NCI-H524 treated with DMSO at 0.1 percent for 48 hours (cell line): ENCODE data around the gene TRPC4.
A peak's percentile ranks its signal among the peaks of the same experiment; 100 is the strongest.
"Not testable (repeated sequence)": the region's sequence is repeated elsewhere in the genome, so short reads cannot be mapped to it uniquely, and the experiment has no call there.

Experiments
- DNase-seq: peaks from one replicate; lab custom pipeline; 2025; lab: John Stamatoyannopoulos, UW

TRPC4 gene

DNA sequence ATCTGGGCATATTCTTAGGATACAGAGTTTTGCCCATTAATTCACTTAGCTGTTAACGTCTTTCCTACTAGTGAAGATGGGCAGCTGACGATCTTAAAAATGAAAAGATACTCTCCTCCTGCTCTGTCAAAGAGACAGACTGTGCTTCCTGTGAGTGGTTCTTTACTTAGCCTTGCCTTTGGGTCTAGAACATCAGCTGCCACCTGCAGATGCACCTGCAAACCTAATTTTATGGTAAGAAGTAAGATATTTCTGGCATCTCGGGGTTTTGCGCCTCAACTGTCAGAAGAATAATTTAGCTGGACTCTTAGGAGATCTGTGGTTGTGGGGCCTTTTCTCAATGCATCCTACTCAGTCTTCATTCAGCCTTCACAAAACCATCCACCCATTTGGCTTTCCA is 36.2 kb downstream of the TRPC4 start:
- no peak for DNase-seq

- no peak for DNase-seq
Observed at GRCh38 chr13:37816276-37816675, 53.3 kb downstream of the TRPC4 start.

DNA sequence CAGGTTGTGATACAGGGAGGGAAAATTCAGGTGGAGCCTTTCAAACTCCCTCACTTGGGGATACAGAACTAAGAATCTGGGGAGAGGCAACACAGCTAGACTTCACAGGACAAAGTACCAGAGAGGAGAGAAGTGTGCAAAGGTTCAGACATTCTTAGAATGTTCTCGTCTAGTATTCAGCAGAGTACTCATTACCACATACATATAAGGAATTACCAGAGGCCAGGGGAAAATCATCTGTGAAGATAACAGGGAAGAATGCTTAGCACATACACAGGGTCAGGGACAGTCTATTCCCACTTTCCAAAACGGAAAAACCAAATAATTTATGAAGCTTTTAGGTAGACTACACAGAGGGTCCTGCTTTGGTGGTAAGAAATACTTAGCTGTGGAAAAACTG is 58.1 kb downstream of the TRPC4 start:
- DNase-seq, result no peak

DNA sequence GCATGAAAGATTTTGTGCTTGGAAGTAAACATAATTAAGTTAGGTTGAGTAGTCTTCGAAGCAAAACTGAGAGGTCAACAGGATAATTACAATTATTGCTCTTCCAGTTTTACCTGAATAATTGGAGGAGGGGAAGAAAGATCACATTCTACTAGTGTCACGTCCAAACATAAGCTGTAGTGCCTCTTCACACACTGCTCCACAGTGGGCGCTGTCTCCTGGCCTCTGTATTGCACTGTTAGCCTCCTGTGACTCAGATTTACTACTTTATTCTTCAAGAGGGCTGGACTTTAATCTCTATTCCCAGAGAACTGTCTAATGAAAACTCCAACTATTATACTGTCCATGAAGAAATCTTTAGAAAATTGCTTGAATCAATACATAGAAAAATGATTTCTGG is 62.9 kb downstream of the TRPC4 start:
- no peak for DNase-seq

DNA sequence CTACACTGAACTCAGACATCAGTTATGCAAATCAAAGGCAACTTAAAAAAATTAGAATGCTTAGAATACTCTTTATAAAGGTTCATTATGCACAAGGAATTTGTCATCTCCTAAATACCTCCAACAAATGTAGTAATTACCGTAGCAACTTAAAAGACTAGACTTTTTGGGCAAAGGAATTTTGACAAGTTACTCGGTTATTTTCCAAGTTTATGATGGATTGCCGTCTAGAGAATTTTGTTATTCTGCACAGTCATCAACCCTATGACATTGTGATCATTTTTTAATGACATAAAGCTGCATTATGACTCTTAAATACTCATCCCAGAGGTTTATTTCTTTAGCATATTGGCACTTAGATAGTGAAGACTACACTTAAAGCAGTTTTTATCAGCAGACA is 71.9 kb downstream of the TRPC4 start:
- DNase-seq, result no peak

GRCh38 chr13:37796795-37797194 is 72.8 kb downstream of the TRPC4 start:
- DNase-seq, result not testable (repeated sequence)

DNA sequence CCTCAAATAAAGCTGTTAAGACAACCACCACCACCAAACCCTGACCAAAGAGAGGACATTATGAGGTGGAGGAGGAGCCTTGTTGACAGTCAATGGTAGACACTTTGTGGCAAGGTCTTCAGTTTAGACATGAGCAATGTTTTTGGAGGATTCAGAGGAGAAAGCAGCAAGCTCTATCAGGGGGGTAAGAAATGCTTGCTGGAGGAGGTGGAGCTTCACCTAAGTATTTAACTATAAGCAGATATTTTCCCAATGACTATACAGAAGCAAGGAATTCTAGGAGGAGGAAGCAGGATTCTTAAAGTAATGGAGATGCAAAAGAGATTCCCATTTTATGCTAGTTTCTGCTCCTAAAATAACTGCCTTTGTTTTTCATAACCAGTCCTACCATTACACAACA is 74.2 kb downstream of the TRPC4 start:
- DNase-seq, result no peak

- peak; percentile 71 for DNase-seq
Observed at GRCh38 chr13:37791699-37792098, 77.9 kb downstream of the TRPC4 start.

DNA sequence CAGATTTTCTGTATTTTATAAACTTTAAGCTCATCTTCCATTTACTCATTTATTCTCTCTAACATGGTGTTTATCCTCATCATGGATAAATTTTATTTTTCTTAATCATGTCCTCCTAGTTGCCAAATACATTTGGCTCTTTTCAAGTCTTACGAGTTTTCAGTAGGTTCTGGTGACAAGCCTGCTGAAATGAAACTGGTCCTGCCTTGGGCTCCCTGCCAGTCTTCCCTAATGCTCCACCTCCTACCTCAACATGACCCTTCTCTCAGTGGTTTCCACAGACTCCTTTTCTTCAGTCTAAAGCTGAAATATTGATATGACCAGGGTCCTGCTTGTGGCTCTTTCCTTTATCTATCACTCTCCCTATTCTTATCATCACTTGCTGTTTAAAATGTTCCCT is 81.2 kb downstream of the TRPC4 start:
- DNase-seq, result no peak

- DNase-seq, result no peak
Observed at GRCh38 chr13:37777676-37778075, 91.9 kb downstream of the TRPC4 start.

- DNase-seq, result no peak
Observed at GRCh38 chr13:37775871-37776270, 93.7 kb downstream of the TRPC4 start.

GRCh38 chr13:37772644-37773043 is 96.9 kb downstream of the TRPC4 start:
- DNase-seq, result no peak

GRCh38 chr13:37769545-37769944 is 100.0 kb downstream of the TRPC4 start:
- DNase-seq, result no peak

DNA sequence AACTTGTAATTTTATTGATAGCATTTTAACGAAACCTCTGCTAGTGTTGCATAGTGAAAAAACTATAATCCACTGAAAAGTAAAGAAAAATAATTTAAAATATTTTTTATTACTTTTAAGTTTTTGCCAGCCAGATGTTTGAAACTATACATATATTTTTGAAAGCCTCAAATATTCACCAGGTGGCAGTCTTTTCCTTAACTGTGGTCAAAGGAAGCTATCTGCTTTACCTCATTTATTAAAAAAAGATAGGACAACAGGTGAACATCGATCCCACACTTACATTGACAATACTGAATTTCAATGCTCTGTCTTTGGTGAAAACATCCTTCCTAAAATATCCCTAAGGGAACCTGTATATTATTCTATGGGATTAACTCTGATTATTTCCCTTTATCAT is 100.5 kb downstream of the TRPC4 start:
- DNase-seq, result no peak

GRCh38 chr13:37766502-37766901 is 103.1 kb downstream of the TRPC4 start:
- no peak for DNase-seq

- no peak for DNase-seq
Observed at GRCh38 chr13:37755349-37755748, 114.2 kb downstream of the TRPC4 start.

- no peak for DNase-seq
Observed at GRCh38 chr13:37753776-37754175, 115.8 kb downstream of the TRPC4 start.

- DNase-seq, result no peak
Observed at GRCh38 chr13:37752146-37752545, 117.4 kb downstream of the TRPC4 start.

GRCh38 chr13:37751025-37751424 is 118.5 kb downstream of the TRPC4 start:
- DNase-seq, result no peak

DNA sequence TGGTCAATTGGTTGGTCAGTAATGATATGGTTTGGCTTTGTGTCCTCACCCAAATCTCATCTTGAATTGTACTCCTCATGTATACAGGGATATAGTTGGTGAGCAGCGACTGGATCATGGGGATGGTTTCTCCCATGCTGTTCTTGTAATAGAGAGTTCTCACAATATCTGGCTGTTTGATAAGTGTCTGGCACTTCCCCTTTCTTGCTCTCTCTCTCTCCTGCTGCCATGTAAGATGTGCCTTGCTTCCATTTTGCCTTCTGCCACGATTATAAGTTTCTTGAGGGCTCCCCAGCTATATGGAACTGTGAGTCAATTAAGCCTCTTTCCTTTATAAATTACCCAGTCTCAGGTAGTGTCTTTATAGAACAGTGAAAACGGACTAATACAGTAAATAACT is 120.7 kb downstream of the TRPC4 start:
- DNase-seq, result no peak

GRCh38 chr13:37747071-37747612 is 122.4 kb downstream of the TRPC4 start:
- DNase-seq, result no peak

DNA sequence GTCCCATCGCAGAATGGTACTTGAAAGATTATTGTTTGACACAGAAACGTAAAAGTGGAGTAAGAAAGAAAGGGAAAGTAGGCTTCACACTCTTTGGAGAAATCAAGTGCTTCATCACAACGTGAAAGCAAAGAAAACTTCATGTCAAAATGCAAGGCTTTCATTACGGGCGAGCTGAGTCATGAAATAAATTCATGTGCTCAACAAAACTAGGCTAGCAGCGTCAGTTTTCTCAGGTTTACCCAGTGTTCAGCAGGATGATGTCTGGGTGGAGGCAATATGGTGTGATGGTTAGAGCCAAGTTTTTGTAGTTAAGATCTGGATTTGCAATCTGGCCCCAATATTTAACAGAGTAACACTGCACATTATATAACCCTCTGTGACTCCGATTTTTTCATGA is 128.0 kb downstream of the TRPC4 start:
- no peak for DNase-seq

DNA sequence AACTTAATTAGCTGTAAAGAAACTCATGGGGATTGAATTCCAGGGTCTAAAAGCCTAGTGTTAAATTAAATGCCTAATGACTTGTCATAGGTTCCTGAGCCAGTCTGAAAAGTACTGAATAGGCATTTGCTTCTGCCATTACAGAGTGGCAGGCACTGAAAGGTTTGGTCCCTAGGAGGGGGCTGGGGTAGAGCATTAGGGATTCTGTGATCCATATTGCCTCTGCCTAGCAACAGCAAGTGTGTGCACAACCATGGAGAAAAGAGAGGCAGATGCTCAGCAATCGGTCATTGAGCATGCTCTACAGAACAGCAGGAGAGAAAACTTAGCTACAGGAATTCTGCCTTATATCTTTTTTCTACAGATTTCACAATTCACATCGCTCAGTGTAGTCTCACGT is 133.5 kb downstream of the TRPC4 start:
- DNase-seq, result no peak

GRCh38 chr13:37735293-37735692 is 134.3 kb downstream of the TRPC4 start:
- DNase-seq, result no peak

DNA sequence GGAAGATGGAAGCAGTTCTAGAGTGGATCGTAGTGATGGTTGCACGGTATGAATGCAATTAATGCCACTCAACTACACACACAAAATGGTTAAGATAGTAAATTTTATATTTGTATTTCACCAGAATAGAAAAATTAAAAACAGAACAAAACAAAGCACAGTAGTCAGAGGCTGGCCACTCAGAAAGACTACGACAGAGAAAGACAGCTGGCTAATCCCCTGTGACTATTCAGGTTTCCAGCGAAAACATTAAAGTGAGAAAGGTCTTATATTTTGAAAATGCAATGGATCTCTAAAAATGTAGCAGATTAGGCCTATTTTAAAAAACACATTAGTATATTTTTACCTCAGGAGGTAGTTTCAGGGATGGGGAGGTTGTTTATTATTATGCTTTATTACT is 139.7 kb downstream of the TRPC4 start:
- no peak for DNase-seq
